Nephron (organoid): ENCODE results near the gene ACKR3.

Experiments used
- H3K27ac Mint-ChIP-seq, 3 experiments: 2 replicates each; pipeline ENCODE4 v1.8.0; 2020; ENCODE audit warnings: mixed read lengths in 3 of 3, mild to moderate bottlenecking in 2 of 3, moderate library complexity in 1 of 3
- H3K27me3 Mint-ChIP-seq: 2 replicates; pipeline ENCODE4 v1.8.0; 2021; ENCODE audit warnings: low read depth, mild to moderate bottlenecking, moderate library complexity, mixed read lengths
- H3K36me3 Mint-ChIP-seq: 2 replicates; pipeline ENCODE4 v1.8.0; 2020; ENCODE audit warnings: low read depth, mixed read lengths
- H3K4me1 Mint-ChIP-seq: 2 replicates; pipeline ENCODE4 v1.8.0; 2020; ENCODE audit warnings: mixed read lengths
- H3K4me3 Mint-ChIP-seq, 3 experiments: 2 replicates each; pipeline ENCODE4 v1.8.0; 2020; ENCODE audit warnings: mild to moderate bottlenecking in 3 of 3, mixed read lengths in 3 of 3, moderate library complexity in 2 of 3
- H3K9me3 Mint-ChIP-seq: 2 replicates; pipeline ENCODE4 v1.8.0; 2020; ENCODE audit warnings: mixed read lengths
- CTCF ChIP-seq, 3 experiments: fragments of 200-600 bp; sonication (generic); IDR thresholded peaks; one replicate each; pipeline ENCODE4 v1.5.0; 2021; ENCODE audit warnings: antibody characterized with exemption in 3 of 3; ENCODE audit not compliant: unreplicated experiment in 3 of 3

The ACKR3 gene

GRCh38 chr2:236535024-236535423 is 34.6 kb upstream of the ACKR3 start:
- H3K9me3 Mint-ChIP-seq: peaks cover 2% of the 10 kb centered on the region
- H3K4me3 Mint-ChIP-seq: no peak overlapping the region
- H3K4me1 Mint-ChIP-seq: peaks cover 12% of the 10 kb centered on the region
- no peak for TF ChIP-seq CTCF (IDR thresholded peaks at IDR 0.05; ENCODE audit: unreplicated experiment in 3 of 3)
- H3K27ac Mint-ChIP-seq: peak overlapping the region in 2 of 3 experiments; percentile 12 to 20
- H3K27me3 Mint-ChIP-seq: peaks cover 32% of the 10 kb centered on the region
- no peaks in the 10 kb centered on the region for H3K36me3 Mint-ChIP-seq

GRCh38 chr2:236536727-236537398 is 32.8 kb upstream of the ACKR3 start:
- Mint-ChIP-seq H3K27me3 (peaks cover 24% of the 10 kb centered on the region), H3K9me3 (peaks cover 2% of the 10 kb centered on the region), H3K27ac (no peak overlapping the region), H3K36me3 (no peaks in the 10 kb centered on the region), H3K4me3 (no peak overlapping the region), H3K4me1 (peaks cover 12% of the 10 kb centered on the region)
- TF ChIP-seq CTCF (IDR thresholded peaks at IDR 0.05; ENCODE audit: unreplicated experiment in 3 of 3): no peak

- Mint-ChIP-seq H3K27me3 (peaks cover 21% of the 10 kb centered on the region), H3K4me1 (peaks cover 12% of the 10 kb centered on the region), H3K27ac (no peak overlapping the region), H3K9me3 (peaks cover 3% of the 10 kb centered on the region), H3K36me3 (no peaks in the 10 kb centered on the region), H3K4me3 (no peak overlapping the region)
- TF ChIP-seq CTCF (IDR thresholded peaks at IDR 0.05; ENCODE audit: unreplicated experiment in 3 of 3): no peak
These were observed 31.4 kb upstream of the ACKR3 start for GRCh38 chr2:236538242-236538641.

GRCh38 chr2:236541008-236541562 is 28.5 kb upstream of the ACKR3 start:
- Mint-ChIP-seq H3K4me1 (peaks cover 9% of the 10 kb centered on the region), H3K27ac (no peak overlapping the region), H3K9me3 (peaks cover 6% of the 10 kb centered on the region), H3K27me3 (peaks cover 29% of the 10 kb centered on the region), H3K4me3 (no peak overlapping the region), H3K36me3 (no peaks in the 10 kb centered on the region)
- TF ChIP-seq CTCF (IDR thresholded peaks at IDR 0.05; ENCODE audit: unreplicated experiment in 3 of 3): no peak

- H3K9me3 Mint-ChIP-seq: peaks cover 15% of the 10 kb centered on the region
- H3K36me3 Mint-ChIP-seq: peaks cover 4% of the 10 kb centered on the region
- H3K4me1 Mint-ChIP-seq: peaks cover 4% of the 10 kb centered on the region
- H3K27me3 Mint-ChIP-seq: peaks cover 25% of the 10 kb centered on the region
- peak overlapping the region in 1 of 3 experiments; percentile 5 for H3K27ac Mint-ChIP-seq
- no peak overlapping the region for H3K4me3 Mint-ChIP-seq
- no peak for TF ChIP-seq CTCF (IDR thresholded peaks at IDR 0.05; ENCODE audit: unreplicated experiment in 3 of 3)
These were observed 25.3 kb upstream of the ACKR3 start for GRCh38 chr2:236544362-236544761.

GRCh38 chr2:236545248-236545658 is 24.4 kb upstream of the ACKR3 start:
- TF ChIP-seq CTCF (IDR thresholded peaks at IDR 0.05; ENCODE audit: unreplicated experiment in 3 of 3): no peak
- no peak overlapping the region for H3K4me3 Mint-ChIP-seq
- peaks cover 26% of the 10 kb centered on the region for H3K27me3 Mint-ChIP-seq
- H3K4me1 Mint-ChIP-seq: peaks cover 4% of the 10 kb centered on the region
- peaks cover 4% of the 10 kb centered on the region for H3K36me3 Mint-ChIP-seq
- H3K9me3 Mint-ChIP-seq: peaks cover 16% of the 10 kb centered on the region
- H3K27ac Mint-ChIP-seq: no peak overlapping the region
